ENCODE measurements around the gene PGA4.
"Not testable (repeated sequence)": the region's sequence is repeated elsewhere in the genome, so short reads cannot be mapped to it uniquely, and the experiment has no call there.

The PGA4 gene

GRCh38 chr11:61222047-61222446 lies at the start of gene PGA4:
Gene PGA4, plus strand, starts transcription at chr11:61222347. Its CDS starts 54 bp downstream, at chr11:61222401.
- DNase-seq (ENCODE audit: low spot score) = not testable (repeated sequence)

DNA sequence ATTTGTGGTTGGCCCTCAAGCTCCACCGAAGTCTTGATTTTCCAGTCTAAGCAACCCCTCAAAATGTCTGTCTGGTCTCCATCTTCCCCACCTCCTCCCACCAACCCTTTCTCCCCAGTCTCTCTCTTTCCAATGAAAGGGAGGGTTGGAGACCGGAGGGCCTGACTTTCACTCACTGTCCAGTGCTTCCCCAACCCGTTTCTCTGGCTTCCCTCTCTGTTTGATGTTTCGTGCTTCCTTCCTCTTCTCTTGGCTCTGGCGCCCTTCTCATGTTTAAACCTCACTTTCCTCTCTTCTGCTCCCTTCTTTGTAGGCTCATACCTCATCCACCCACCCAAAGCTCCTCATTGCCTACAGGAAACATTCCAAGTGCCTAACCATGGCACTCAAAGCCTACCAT lies 49.8 kb upstream of the PGA4 start:
- DNase-seq (ENCODE audit: low spot score) = no peak

GRCh38 chr11:61172888-61173287 lies 49.3 kb upstream of the PGA4 start:
- no peak for DNase-seq (ENCODE audit: low spot score)

GRCh38 chr11:61173456-61173855 lies 48.7 kb upstream of the PGA4 start:
- no peak for DNase-seq (ENCODE audit: low spot score)

DNA sequence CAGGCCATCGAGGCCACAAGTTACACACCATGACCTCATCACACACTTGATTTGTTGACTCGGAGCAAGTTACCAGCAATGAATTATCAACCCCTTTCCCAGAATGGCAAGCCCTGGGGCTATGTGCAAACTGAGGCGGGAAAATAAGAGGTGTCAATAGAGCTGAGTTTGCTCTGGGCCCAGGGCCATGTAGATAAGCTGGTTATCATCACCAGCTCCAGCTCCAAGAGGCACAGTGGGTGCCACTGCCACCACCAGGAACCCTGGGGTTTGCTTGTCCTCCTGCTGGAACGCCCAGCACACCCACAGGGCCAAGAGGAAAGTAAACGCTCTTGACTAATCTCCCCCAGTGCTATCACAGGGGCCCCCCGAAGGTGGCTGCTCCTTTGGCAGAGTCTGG lies 47.9 kb upstream of the PGA4 start:
- no peak for DNase-seq (ENCODE audit: low spot score)

GRCh38 chr11:61174949-61175348 lies 47.2 kb upstream of the PGA4 start:
- no peak for DNase-seq (ENCODE audit: low spot score)

GRCh38 chr11:61176446-61176845 lies 45.7 kb upstream of the PGA4 start:
- DNase-seq (ENCODE audit: low spot score) = no peak

DNA sequence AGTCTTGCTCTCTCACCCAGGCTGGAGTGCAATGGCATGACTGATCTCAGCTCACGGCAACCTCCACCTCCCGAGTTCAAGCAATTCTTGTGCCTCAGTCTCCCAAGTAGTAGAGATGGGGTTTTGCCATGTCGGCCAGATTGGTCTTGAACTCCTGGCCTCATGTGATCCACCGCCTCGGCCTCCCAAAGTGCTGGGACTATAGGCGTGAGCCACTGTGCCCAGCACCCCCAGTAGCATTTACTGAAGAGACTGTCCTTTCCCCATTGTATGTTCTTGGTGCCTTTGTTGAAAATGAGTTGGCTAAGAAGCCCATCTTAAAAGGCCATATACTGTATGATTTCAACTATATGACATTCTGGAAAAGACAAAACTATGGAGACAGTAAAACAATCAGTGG lies 41.9 kb upstream of the PGA4 start:
- DNase-seq (ENCODE audit: low spot score) = not testable (repeated sequence)

DNA sequence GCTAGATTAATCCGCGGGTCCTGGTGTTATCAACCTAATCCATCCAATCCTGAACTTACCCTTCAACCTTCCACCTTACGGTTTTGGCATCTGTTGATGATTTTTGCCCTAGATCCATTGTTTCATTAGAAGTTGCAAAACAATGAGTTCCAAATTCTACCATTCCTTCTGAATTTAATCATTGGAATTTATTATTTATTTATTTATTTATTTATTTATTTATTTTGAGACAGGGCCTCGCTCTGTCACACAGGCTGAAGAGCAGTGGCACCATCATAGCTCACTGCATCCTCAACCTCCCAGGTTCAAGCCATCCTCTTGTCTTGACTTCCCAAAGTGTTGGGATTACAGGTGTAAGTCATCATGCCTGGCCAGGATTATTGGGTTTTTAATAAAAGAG lies 40.7 kb upstream of the PGA4 start:
- DNase-seq (ENCODE audit: low spot score) = no peak

- no peak for DNase-seq (ENCODE audit: low spot score)
Observed at GRCh38 chr11:61183645-61184044, 38.5 kb upstream of the PGA4 start.

DNA sequence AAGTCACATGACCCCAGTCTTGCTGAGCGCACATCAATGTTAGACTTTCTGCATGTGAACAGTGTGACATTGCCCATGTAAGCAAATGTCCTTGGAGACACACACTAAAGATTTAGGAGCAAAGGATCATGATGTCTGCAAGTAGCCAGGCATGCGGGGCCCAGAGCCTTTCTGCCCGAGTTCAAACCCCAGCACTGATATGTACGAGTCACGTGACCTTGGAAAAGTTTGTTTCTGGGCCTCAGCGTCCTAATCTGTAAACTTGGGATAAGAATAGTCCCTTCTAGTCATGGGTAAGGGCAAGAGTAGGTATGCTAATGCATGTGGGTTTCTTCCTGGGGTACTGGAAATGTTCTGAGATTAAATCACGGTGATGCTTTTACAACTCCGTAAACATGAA lies 35.6 kb upstream of the PGA4 start:
- no peak for DNase-seq (ENCODE audit: low spot score)

DNA sequence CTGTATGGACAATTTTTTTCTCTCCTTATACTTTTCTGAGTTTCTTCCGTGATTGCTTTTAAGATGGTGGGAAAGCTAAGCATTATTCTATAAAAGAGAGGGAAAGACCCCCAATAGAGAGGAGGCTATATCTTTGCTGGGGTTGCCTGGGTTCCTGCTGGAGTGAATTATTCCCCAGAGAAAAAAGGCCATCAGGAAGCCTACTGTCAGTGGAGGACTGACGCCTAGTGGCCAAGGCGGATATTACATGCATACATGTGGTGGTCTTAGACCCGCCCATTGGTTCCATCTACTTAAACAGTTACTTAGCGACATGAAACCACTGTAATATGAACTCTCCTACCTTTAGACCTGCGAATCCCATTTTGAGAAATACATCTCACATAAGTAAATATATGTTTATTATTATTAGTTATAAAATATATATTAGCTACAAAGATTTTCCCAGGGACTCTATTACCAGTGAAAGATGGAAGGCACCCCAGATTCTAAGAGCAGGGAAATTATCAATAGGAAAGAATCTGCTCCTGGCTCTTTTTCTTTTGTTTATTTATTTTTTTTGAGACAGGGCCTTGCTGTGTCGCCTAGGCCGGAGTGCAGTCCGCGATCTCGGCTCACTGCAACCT lies 34.5 kb upstream of the PGA4 start:
- peak; percentile 84 for DNase-seq (ENCODE audit: low spot score)

DNA sequence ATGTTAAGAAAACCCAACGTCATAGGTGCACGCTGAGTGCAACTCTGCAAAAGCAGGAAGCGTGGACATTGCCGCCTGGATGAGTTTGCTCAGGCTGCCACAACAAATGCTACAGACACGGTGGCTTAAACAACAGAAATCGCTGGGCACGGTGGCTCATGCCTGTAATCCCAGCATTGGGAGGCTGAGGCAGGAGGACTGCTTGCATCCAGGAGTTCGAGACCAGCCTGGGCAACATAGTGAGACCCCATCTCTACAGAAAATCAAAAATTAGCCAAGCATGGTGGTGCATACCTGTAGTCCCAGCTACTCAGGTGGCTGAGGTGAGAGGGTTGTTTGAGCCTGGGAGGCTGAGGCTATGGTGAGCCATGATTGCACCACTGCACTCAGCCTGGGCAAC lies 32.2 kb upstream of the PGA4 start:
- DNase-seq (ENCODE audit: low spot score) = no peak

DNA sequence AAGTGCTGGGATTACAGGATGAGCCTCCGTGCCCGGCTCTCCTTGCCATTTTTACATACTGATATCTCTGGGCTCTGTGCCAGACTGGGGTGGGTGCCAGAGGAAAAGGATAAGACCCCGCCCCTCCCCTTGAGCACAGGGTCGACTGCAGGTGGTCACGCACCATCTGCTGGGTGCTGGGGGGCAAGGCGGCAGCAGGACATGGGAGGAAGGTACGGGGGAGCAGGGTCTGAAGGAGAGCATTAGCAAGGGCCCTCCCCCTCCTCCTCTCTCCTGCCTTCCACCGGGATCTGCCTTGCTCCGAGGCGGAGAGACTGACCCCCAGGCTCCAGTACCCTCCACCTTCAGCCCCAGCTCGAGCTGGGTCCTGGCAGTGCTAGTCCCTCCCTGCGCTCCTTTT lies 28.6 kb upstream of the PGA4 start:
- no peak for DNase-seq (ENCODE audit: low spot score)

- no peak for DNase-seq (ENCODE audit: low spot score)
Observed at GRCh38 chr11:61194169-61194671, 27.9 kb upstream of the PGA4 start.

DNA sequence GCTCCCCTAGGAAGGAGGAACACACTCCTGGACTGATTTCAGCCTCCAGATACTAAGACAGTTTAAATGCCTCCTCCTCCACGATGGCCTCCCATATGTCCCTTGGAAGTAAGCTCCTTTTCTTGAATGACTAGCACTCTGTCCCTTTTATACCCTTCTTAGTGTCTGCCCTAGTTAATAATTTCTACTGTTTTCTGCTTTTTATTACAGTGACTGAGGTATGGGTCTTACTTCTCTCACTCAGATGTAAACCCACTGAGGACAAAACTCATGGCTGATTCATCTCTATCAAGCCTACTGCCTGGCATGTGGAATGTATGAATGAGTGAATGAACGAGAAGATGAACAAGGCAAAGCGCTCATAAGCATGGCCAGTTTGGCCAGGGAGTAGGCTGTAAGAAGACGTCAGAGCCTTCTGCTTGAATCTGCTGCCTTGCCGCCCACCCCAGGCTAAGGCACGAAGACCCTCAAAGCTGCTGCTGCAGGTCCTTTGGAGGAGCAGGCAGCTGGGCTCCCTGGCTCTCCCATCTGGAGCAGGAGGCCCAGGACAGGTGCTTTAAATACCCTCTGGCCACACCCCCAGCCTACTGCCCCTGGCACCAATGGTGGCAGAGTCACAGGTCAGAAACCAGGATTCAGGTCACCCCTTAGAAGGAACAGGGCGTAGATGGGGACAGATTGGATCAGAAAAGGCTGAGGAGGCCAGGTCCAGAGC lies 27.0 kb upstream of the PGA4 start:
- no peak for DNase-seq (ENCODE audit: low spot score)

DNA sequence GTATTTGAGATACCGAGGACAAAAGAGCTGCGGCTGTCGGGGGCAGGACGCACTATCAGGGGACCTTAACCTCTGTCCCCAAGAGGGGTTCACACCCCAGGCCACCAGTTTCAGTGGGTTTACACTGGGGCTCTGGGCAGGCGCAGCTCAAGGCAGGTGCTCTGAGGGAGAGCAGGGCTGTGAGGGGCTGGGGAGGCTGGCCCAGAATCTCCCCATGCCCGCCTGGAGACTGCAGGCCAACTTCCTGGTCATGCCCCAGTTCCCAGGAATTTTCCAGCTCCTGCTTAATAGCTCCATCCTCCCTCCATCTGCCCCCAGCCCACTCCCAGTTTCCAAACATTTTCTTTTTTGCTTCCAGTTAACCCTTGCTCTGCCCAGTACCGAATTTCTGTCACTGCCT lies 26.4 kb upstream of the PGA4 start:
- no peak for DNase-seq (ENCODE audit: low spot score)

DNA sequence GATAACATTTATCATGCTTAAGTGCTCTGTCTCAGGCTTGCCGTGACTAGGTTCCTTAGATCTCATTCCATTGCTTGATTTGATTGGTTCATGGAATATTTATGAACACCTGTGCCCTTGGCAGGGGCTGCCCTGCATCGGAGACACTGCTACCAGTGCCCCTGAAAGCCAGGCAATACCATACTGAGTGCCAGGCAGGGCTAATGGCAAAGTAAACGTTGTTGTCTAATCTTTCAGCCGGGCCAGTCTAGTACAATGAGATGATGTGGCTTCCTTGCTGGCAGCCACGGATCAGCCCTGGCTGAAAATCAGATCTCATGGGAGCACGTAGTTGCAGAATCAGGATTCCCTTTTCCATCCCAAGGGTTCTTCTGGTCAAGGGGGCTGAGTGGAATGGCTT lies 23.8 kb upstream of the PGA4 start:
- no peak for DNase-seq (ENCODE audit: low spot score)

DNA sequence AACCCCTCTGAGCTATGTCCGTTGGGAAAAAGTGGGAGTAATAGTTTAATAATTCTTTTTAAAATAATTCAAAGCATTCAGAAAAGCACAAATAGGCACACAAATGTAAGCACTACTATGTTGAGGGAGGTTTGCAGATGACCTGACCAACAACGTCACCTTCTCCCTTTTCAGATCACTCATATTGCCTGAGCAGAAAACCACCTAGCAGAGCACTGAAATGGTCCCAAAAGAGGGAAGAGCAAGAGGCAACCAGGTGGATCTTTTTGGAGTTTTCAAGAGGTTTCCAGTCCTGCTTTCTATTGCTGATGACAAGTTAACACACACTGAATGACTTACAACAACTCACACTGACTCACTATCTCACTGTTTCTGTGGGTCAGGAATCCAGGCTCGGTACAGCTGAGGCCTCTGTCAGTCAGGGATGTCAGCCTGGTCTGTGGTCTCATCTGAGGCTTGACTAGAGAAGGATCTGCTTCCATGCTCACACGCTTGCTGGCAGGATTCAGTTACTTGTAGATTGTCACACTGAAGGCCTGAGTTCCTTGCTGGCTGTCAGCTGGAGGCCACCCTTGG lies 23.1 kb upstream of the PGA4 start:
- no peak for DNase-seq (ENCODE audit: low spot score)

GRCh38 chr11:61201476-61201875 lies 20.7 kb upstream of the PGA4 start:
- DNase-seq (ENCODE audit: low spot score) = no peak

DNA sequence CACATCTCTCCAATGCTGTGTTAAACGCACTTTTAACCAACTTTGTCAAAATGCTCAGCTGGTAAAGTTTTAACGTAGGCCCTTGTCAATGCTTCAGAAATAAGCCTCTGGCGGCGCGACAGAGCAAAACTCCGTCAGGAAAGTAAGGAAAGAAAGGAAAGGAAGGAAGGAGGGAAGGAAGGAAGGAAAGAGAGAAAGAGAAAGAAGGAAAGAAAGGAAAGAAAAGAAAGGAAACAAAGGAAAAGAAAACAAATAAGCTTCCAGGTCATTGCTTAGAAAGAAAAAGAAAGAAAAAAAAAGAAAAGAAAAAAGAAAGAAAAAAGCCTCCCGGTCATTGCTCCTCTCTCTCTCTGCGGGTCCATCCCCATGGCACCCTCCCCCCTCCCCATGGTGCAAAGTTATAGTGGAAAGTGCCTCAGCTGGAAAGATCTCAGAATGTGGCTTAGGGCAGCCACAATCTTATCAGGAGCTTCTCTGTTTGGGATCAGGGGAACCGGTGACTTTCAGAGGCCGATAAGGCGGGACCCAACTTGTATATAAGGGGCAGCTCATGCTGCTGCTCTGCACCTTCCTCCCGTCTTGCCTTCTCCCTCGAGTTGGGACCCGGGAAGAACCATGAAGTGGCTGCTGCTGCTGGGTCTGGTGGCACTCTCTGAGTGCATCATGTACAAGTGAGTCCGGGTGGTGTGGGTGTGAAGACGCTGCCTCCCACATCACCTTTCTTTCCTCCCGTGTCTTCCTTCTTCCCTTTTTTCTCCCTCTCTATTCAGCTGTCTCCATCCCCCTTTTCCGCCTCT lies 19.0 kb upstream of the PGA4 start, which contains the start of gene PGA3:
TSS of gene PGA3 (plus strand) at position 566 of the 797 bp plus-strand sequence. CDS start at position 616, 50 bp downstream.
- not testable (repeated sequence) for DNase-seq (ENCODE audit: low spot score)

DNA sequence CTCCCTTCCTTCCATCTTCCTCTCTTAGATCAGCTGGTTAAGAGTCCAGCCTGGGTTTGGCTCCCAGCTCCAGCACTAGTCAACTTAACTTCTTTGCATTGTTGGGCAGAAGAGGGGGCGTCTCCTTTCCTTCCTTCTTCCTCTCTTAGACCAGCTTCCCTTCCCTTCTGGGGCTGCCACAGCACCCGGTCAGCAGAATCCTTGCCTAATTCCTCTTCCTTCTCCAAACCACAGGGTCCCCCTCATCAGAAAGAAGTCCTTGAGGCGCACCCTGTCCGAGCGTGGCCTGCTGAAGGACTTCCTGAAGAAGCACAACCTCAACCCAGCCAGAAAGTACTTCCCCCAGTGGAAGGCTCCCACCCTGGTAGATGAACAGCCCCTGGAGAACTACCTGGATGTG lies 18.3 kb upstream of the PGA4 start:
- DNase-seq (ENCODE audit: low spot score) = not testable (repeated sequence)

All from Ammon's horn (tissue), 1 donor.